Limb (tissue), 2 donors: ENCODE measurements around the gene MAP3K4.
"Not testable (repeated sequence)": the region's sequence is repeated elsewhere in the genome, so short reads cannot be mapped to it uniquely, and the experiment has no call there.

ENCODE experiments used
- DNase-seq, 2 donors: peaks; one replicate each; pipeline ENCODE4 v3.0.0-alpha.2; 2016; ENCODE audit errors: extremely low spot score in 2 of 2

The MAP3K4 gene

GRCh38 chr6:161123319-161123718, 131.8 kb downstream of the MAP3K4 start:
- not testable (repeated sequence) for DNase-seq

GRCh38 chr6:161125591-161125990, 134.0 kb downstream of the MAP3K4 start:
- DNase-seq: no peak

GRCh38 chr6:161127071-161127740, 135.6 kb downstream of the MAP3K4 start:
- DNase-seq: no peak

GRCh38 chr6:161128230-161128629, 136.7 kb downstream of the MAP3K4 start:
- DNase-seq: no peak

DNA sequence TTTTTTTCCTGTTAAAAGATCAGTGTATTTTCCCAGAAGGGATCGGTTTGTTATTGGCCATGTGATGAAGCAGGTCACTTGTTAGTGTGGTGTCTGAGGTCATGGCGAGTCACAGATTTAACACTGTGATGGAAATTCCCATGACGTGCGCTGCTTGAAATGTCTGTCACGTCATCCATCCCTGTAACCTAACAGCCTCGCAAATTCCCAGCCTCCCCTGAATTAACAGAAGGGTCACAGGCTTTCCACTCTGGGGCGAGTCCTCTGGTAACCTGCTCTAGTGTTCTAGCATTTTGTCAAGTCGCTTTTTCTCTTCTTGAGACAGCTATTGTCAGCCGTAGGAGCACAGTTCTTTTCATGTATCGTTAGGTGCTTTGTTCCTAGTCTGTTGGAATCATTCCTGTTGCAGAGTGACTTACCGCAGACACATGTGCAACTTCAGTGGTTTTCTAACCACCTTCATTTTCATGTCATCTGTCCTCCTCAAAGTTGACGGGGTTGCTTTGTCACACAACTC, 137.2 kb downstream of the MAP3K4 start:
- DNase-seq: no peak

DNA sequence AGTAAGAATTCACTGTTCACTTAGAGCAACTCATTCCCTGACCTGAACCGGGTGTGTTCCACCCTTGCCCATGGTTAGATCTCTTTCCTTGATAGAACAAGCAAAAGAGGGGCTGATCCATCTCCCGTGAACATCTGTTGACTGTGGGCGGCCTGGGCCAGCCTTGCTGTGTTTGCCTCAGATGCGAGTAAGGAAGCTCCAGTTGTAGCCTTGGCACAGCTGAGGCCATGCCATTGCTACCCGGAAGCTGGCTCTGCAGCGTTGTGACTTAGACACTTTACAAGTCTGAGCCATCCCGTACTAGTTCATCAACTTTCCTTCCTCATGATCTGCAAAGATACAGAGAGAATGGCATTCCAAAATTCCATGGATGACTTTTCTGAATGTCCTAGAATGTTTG, 139.0 kb downstream of the MAP3K4 start:
- DNase-seq: peak in 1 of 2 donors; percentile 17

- no peak for DNase-seq
Observed at GRCh38 chr6:161130967-161131766, 139.6 kb downstream of the MAP3K4 start.

GRCh38 chr6:161132384-161132783, 140.8 kb downstream of the MAP3K4 start:
- peak in 1 of 2 donors; percentile 16 for DNase-seq

- DNase-seq: peak in 1 of 2 donors; percentile 14
Observed at GRCh38 chr6:161133963-161134362, 142.4 kb downstream of the MAP3K4 start.

- peak in 1 of 2 donors; percentile 24 for DNase-seq
Observed at GRCh38 chr6:161134550-161135298, 143.2 kb downstream of the MAP3K4 start.

- peak in 1 of 2 donors; percentile 27 for DNase-seq
Observed at GRCh38 chr6:161135695-161136591, 144.4 kb downstream of the MAP3K4 start.

DNA sequence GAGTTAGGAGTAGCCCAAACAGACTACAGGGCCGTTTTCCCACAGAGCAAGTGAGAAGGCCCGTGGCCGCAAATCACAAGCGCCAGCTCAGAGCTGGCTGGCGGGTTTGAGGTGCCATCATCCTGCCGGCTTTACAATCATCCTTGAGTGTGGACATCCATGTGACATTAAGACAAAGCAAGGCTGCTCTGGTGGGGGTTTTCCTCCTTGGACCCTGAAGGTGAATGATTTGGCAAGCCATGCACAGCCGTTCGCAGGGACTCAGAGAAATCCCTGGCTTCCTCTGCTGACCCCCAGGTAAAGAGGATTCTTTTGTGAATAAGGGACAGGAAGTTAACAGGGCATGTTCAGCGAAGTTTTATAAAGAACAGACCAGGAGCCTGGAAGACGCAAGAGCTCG, 145.1 kb downstream of the MAP3K4 start:
- DNase-seq: peak in 1 of 2 donors; percentile 14

DNA sequence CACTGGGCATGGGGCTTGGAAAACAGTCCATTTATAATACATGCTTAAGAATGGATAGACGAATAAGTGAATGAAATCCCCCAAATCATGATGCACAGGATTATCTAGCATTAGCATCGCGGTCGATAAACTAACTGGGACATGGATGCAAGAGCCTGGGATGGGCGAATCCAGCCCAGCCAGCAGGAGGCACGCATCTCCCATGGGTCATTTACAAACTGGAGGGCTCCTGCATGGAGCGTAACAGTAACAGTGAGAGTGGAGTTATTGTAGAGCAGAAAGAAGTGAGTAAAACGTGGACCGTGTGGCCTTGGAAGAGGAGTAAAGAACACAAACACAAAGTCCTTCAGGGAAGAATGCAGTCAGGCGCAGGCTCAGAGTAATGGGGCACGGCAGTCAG, 145.8 kb downstream of the MAP3K4 start:
- DNase-seq: no peak

DNA sequence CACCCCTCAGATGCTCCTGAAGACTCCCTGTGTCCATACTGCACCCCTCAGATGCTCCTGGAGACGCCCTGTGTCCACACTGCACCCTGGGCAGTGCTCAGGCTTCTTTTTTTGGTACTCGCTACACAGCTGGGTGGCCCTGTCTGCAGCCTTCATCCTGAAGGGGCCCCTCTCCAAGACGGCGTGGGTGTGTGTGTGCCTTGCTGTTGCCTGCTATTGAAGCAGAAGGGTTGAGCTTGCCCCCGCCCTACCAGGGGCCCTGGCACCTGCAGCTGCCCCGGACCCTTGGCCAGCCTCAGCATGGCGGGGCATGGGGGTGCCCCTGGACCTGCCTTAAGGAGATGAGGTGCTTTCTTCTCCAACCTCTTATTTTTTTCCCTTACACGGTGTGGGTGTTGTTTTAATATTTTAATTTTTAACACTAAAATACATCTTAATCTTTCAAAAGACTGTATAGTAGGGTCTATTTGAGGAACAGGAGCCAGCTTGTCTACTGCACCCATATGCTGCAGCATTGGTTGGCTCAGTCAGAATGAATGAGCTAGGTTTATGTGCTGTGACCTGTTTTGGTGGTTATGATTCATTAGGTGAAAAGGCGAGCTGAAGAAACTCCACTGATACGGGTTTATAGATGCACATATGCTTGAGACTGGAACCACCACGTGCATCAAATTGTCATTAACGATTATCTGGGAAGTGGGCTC, 146.4 kb downstream of the MAP3K4 start:
- peak in 1 of 2 donors; percentile 17 for DNase-seq

GRCh38 chr6:161138543-161139303, 147.2 kb downstream of the MAP3K4 start:
- DNase-seq: peak in 1 of 2 donors; percentile 26

DNA sequence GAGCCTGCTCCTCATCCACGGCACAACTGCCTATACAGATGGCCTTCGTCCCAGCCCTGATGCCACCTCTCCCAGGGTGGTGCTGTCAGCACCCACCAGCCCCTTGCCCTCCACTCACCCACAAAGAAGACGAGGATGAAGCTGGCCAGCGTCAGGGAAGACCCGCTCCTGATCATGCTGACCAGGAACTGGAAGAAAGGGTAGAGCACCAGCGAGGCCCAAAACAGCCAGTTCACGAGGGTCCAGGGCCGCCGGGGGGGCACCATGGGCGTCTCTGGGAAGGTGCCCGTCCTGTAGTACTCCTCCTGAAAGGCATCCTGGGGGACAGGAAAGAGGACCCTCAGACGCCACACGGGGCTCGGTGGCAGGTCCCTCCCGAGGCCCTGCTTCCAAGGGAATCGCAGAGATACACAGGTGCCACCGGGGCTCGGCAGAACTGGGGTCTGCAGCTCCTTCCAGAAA, 147.8 kb downstream of the MAP3K4 start:
- no peak for DNase-seq

DNA sequence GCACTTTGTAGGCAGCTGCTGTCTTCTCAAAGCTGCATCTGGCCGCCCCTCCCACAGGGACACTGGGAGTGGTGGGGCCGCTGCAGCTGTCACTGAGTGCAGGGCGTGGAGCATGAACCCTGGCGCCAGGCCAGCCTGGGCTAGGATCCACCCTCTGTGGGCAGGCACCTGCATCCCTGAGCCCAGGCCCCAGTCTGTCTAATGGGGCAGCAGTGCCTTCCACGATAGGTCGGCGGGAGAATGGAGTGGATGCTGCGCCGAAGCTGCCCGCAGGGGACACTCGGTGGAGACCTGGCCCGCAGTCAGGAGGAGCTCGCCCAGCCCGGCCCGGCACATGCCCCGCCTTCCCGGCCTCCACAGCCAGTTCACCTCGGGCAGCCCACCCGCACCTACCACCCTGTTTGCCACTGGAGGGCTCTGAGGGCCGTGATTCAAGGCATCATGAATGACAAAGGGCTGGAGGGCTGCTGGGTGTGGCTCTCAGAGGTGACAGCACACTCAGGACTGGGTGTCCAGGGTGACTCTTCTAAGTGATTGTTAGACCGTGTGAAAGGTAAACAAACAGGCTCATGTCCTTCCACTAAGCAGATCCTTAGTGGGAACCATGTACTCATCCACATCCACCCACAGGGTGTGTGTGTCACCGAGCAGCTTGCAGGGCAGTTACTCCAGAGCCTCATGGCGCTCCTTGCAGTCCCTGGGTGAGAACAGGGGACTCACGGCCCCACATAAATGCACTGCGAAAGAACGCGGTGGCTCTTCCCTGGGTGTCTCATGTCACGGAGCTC, 148.4 kb downstream of the MAP3K4 start:
- DNase-seq: peak; percentile 31 to 50

DNA sequence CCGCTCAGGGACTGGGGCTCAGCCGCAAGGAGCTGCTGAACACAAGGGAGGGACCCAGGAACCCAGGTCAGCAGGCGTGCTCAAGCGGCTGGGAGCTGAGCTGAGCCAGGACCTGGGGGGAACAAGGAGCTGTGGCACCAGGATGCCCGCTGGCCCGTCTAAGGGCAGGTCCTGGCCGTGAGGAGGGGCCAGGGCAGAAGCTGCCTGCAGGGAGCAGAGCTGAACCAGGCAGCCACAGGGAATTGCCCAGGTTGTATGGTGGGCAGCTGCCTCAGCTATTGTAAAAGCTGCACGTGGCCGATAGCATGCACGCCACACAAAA, 148.9 kb downstream of the MAP3K4 start:
- DNase-seq: peak in 1 of 2 donors; percentile 24

GRCh38 chr6:161141173-161141572, 149.6 kb downstream of the MAP3K4 start:
- peak in 1 of 2 donors; percentile 34 for DNase-seq
